Fibroblast of peridontal ligament (primary cell): Measurements from ENCODE around the gene ANP32B.
A peak's percentile ranks its signal among the peaks of the same experiment; 100 is the strongest.

ENCODE experiments used
- DNase-seq: peaks from one replicate; pipeline ENCODE4 v3.0.0-alpha.2; 2010; ENCODE audit errors: extremely low read depth

ANP32B gene

GRCh38 chr9:98031169-98031568 lies 48.0 kb downstream of the ANP32B start:
- DNase-seq = no peak

- DNase-seq = peak; percentile 69
Measured at GRCh38 chr9:98031935-98032334, 48.8 kb downstream of the ANP32B start.

- peak; percentile 74 for DNase-seq
Measured at GRCh38 chr9:98034593-98035546, 51.7 kb downstream of the ANP32B start.

- no peak for DNase-seq
Measured at GRCh38 chr9:98037357-98037756, 54.2 kb downstream of the ANP32B start.

- DNase-seq = no peak
Measured at GRCh38 chr9:98038958-98039357, 55.8 kb downstream of the ANP32B start.

DNA sequence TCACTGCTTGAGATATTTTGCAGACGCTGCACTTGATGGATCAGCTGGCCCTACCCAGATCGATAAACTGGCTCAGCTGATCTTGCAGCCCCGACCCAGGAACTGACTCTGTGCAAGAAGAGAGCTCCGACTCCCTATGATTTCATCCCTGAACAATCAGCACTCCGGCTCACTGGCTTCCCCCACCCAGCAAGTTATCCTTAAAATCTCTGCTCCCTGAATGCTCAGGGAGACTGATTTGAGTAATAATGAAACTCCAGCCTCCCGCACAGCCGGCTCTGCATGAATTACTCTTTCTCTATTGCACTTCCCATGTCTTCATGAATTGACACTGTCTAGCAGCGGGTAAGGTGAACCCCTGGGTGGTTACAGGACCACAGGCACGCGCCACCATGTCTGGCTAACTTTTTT lies 56.5 kb downstream of the ANP32B start:
- DNase-seq = no peak

GRCh38 chr9:98040212-98040611 lies 57.1 kb downstream of the ANP32B start:
- no peak for DNase-seq

- DNase-seq = no peak
Measured at GRCh38 chr9:98043915-98044314, 60.8 kb downstream of the ANP32B start.

- peak; percentile 49 for DNase-seq
Measured at GRCh38 chr9:98045234-98046179, 62.4 kb downstream of the ANP32B start.

GRCh38 chr9:98046180-98046543 lies 63.0 kb downstream of the ANP32B start:
- DNase-seq = no peak

DNA sequence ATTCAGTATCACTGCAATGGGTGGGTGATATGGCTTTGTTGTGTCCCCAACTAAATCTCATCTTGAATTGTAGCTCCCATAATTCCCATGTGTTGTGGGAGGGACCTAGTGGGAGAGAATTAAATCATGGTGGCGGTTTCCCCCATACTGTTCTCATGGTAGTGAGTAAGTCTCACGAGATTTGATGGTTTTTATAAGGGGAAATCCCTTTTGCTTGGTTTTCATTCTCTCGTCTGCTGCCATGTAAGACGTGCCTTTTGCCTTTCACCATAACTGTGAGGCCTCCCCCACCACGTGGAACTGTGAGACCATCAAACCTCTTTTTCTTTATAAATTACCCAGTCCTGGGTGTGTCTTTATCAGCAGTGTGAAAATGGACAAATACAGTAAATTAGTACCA lies 63.9 kb downstream of the ANP32B start:
- DNase-seq = no peak

DNA sequence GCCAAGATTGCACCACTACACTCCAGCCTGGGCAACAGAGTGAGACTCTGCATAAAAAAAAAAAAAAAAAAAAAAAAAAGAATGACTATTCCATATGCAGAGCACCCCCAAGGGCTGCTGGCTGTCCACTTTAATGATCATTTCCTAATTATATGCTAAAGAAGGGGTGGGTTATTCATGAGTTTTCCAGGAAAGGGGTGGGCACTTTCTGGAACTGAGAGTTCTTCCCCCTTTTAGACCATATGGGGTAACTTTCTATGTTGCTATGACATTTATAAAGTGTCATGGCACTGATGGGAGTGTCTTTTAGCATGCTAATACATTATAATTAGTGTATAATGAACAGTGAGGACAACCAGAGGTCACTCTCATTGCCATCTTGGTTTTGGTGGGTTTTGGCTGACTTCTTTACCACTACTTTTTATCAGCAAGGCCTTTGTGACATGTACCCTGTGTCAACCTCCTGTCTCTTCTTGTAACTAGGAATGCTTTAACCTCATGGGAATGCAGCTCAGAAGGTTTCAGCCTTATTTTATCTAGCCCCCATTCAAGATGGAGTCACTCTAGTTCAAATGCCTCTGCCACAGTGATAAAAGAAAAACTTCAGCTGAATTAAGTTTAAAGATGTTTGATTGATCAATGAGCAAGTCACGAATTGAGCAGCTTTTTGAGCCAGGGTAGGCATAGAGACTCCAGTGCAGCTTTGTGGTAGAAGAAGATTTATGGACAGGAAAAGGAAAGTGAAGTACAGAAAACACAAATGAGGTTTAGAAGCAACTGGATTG lies 66.3 kb downstream of the ANP32B start:
- no peak for DNase-seq

DNA sequence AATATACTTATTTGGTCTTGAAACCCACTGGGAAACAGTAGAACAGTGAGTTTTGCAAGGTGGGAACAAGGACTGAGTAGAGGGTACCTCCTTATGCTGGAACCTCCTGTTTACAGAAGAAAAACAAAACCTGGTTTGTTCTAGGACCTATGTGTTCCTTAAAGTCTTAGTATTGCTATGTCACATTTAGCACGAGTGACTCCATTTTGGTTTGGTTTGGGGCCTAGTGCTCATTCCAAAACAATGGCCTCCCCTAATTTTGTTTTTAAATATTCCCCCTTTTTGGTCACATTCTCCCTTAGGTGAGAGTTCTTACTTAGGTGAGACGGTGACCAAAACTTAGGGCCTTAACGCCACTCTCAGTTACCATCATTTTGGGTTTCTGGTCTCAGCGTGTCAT lies 67.2 kb downstream of the ANP32B start:
- DNase-seq = no peak

DNA sequence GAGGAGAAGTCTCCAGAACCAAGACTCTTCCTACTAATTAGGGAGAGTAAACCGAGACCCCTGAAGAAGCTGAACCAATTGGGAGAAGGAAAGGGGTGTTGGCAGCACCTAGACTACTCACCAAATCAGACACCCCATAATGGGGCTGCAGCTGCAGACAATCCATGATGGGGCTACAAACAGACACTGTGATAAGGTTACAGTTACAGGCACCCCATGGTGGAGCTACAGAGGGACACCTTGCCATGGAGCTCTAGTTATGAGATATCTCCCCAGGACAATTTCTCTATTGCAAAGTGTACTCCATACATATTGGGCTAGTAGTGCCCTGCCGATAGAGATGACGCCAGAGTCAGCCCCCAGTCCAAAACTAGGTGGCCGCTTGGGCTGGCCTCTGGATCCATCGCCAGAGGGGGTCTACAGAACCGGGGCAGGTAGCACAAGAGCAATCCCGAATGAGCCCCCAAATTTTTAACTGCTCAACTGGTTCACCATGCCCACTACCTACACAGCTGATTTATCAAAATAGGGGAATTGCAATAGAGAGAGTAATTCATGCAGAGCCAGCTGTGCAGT lies 71.3 kb downstream of the ANP32B start:
- no peak for DNase-seq

DNA sequence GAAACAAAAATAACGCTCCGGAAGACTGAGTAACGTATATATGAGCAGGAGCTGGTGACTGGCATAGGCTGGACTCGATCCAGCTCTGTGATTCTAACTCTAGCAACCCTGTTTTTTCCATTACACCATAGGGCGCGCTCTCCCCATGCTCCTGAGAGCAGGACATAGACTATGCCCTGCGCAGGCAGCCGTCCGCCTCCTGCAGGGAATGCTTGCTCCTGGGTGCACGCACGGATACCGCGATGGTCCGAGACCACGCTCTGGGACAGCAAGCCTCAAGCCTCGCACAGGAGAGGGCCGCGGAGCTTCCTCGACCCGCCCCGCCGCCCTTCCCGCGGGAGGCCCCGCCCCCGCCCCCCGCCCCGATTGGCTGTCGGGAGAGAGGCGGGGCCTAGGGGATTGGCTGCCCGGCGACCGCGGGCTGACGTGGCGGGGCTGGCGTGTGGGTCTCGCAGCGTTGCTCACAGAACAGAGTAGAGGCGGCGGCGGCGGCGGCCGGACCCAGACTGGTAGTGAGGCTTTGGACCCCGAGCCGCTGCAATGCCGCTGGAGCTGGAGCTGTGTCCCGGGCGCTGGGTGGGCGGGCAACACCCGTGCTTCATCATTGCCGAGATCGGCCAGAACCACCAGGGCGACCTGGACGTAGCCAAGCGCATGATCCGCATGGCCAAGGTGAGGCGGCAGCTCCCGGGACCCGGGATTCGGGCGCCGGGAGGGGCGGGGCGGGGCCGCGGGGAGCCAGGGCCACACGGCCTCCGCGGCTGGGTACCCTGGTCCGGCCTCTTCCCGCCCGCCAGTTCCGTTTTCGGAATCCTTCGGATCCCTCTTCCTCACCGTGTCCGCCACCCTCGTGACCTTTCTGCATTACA lies 73.4 kb downstream of the ANP32B start, which contains the start of gene NANS:
NANS (plus strand) TSS at position 464 of the 869 bp plus-strand sequence; CDS start at position 541, 77 bp downstream.
- DNase-seq = peak; percentile 91

DNA sequence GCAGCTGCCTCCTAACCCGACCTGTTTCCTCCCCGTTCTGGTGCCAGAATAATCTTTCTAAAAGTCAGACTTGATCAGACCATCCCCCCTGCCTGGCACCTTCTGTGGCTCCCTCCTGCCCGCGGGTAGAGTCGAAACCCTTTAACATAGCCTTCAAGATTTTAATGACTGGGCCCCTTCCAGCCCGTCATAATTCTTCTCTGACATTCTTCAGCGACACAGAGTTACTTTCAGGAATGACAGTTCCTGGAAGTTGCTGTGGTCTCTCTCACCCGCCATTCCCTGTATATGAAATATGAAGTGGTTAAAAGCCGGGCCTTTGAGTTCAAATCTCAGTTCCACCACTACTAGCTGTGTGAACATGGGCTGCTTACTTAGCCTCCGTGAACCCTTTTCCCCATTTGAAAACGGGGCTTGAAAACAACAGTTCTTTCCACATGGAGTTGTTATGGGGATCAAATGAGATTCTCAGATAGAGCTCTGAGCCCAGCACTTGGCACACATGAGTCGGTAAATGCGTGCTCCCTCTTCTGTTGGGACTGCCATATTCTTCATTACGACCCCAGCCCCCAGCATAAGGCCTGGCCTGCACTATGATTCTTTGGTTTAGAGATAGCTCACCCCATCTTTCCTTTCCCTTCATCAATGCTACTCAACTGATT lies 74.1 kb downstream of the ANP32B start:
- peak; percentile 25 for DNase-seq

- no peak for DNase-seq
Measured at GRCh38 chr9:98062161-98062560, 79.0 kb downstream of the ANP32B start.

DNA sequence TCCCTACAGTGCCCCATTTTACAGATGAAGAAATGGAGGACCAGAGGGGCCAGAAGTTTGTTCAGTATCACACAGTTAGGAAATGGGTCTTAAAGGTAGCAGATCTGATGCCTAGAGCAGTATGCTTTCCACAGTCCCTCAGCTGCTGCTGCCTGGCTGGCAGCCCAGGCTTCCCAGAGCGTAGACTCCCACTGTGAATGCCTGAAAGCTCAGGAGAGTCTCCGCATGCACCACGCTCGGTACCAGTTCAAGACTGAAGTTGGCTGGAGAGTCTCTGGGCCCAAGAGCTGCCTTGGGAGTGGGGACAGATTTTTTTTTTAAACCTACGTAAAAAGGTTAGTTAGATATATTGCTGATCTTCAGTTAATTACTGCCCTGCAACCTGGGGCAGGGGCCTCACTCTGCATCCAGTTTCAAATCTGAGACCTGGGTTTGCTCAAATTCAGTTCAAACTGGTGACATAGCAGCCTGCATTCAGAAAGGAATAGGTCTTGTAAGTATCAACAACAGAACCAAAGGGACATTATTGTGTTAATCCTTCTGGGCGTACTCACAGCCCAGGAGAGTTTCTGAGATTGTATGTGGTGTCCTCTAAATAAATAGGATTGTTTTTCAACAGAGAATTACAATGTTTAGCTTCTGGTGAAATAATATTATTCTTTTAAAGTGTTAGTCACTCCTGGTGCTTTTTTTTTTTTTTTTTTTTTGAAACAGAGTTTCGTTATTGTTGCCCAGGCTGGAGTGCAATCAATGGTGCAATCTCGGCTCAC lies 81.7 kb downstream of the ANP32B start:
- DNase-seq = no peak
